NCI-H446 treated with DMSO at 0.1 percent for 48 hours (cell line): Measurements from ENCODE around the gene ADA.
A peak's percentile ranks its signal among the peaks of the same experiment; 100 is the strongest.
"Not testable (repeated sequence)": the region's sequence is repeated elsewhere in the genome, so short reads cannot be mapped to it uniquely, and the experiment has no call there.

Source experiments
- DNase-seq: peaks from one replicate; lab custom pipeline; 2025; lab: John Stamatoyannopoulos, UW

ADA gene

DNA sequence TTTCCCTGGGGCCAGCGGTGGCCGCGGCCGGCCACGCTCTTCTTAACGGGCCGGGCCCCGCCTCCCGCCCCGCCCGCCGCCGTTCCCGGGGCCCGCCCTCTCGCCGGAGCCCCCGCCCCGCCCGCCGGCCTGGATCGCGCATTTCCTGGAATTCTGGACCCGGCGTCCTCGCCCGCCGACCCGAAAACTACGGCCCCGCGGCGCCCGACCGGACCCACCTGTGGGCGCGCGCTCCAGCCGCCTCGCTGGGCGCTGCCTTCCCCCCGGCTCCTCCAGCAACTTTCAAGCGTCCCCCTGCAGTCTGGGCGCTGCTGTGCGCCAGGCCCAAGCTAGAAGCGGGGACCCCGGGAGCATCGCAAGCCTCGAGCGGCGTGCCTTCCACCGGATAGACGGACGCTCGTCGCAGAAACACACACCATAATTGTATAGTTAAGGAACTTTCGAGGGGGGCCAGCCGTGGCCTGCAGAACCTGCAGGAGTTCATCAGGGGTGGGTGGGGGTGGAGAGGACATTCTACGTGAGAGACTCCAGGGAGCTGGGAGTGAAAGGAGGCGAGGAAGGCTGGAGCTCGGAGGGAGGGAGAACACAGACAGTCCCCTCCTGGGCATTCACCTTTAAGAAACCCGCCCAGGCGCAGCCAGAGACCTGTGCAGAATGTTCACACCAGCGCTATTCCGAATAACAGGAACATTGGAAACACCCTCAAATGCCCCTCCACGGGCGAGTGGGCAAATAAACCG is at the start of gene ADA:
Gene ADA (minus strand): TSS at position 16 of the 740 bp plus-strand sequence. CDS start 92 bp downstream, outside the sequence.
- no peak for DNase-seq

DNA sequence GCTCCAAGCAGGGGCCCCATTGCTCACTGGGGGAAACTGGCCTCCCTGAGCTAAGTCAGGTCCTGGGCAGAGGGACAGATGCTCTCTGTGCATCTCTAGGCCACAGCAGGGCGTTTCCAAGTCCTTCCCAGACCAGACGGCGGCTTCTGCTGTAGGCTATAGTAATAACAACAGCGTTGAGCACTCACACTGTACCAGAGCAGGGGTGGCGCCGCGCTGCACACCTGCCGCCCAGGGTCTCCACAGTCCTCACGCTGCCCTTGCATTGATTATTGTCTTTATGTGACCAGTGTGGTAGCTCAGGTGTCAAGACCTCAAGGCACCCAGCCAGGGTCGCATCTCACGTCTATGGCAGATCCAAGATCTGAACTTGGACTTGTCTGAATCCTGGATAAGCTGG is 48.8 kb upstream of the ADA start:
- no peak for DNase-seq

DNA sequence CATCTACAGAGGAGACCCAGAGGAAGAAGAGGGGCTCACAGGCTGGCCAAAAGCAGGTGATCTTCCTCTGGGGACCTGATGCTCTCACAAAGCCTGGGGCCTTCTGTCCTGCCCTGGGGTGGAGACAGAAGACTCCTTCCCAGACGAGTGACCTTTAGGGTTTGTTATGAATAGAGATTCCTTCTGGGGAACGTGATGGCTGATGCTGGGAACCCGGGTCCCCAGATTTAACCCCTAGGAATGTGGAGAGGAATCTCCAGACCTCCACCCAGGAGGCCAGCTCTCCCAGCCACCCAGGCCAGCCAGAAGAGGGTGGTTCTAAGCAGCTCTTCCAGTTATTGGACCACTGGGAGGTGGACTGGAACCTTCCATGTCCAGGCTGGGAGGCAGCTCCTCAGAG is 46.9 kb upstream of the ADA start:
- DNase-seq, result no peak

DNA sequence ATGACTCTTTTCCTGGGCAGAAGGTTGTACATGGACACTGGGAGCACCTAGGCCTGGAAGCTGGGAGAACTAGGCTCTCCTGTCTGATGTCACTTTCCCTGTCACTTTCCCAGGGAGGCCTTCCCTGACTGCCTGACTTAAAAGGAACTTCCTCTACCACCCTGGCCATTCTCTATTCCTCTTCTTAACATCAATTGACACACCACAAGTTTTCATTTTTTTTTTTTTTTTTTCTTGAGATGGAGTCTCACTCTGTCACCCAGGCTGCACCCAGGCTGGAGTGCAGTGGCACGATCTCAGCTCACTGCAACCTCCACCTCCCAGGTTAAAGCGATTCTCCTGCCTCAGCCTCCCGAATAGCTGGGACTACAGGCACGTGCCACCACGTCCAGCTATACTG is 45.5 kb upstream of the ADA start:
- not testable (repeated sequence) for DNase-seq

DNA sequence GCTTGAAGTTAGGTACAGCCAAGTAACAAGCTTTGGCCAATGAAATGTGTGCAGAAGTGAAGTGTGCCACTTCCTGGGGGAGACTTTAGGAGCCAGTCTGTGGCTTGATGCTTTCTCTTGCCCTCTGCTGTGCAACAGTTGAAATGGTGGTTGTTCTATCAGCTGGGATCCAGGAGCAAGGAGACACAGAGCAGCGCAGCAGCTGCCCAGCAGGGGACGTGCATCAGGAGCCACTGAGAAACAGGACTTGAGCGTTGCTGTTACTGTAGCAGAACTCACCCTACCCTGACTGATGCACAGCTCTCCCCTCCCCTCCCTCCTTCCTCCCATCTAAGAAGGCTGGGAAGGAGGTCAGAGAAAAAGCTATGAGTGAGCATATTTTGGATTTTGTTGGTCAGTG is 44.8 kb upstream of the ADA start:
- no peak for DNase-seq

DNA sequence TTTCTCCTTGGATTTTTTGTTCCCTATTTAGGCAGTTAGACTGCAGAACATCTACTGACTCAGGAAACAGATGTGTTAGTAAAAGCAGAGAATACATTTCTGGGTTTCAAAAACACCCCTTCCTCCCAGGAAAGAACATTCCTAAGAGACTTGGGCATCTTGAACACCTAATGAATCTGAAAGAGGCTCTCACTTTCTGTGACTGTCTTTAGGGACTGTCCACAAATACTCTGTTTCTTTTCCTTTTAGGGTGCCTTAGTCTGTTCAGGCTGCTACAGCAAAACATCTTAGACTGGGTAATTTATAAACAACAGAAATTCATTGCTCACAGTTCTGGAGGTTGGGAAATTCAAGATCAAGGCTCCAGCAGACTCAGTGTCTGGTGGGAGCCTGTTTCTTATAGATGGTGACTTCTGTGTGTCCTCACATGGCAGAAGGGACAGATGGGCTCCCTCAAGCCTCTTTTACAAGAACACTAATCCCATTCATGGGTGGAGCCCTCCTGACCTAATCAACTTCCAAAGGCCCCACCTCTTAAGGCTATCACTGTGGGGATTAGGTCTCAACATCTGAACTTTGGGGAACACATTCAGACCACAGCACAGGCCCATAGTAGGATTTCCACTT is 44.3 kb upstream of the ADA start:
- DNase-seq, result no peak

DNA sequence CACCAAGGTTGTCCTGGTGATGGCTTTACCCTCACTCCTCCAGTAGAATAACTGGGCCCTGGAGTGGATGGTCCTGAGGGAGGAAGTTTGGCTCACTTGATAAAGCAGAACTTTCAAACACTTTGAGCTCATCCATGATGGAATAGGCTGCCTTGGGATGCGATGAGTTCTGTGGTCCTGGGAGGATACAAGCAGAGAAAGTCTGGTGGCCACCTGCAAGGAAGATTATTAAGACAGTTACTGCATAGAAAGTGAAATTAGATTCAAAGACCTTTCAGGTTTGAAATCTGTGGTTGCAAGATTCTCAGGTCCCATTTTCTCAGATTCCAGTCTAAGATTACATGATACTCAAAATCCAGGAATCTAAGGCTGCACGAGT is 43.8 kb upstream of the ADA start:
- no peak for DNase-seq

DNA sequence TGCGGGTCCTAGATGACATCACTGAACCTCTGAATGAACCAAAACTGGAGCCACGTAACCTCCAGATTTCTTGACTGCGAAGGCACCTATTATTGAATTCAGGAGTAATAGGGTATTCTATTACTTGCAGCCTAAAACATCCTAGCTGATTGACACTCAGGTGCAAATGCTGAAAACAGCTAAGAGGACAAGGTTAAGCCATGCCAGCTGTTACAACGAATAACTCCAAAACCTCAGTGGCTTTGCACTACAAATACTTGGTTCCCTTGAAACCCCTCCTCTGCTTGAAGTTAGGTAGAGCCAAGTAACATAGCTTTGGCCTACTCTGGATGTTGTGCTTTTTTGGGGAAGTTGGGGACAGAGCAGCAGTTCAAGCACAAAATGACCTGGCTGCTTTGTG is 42.7 kb upstream of the ADA start:
- DNase-seq, result no peak

DNA sequence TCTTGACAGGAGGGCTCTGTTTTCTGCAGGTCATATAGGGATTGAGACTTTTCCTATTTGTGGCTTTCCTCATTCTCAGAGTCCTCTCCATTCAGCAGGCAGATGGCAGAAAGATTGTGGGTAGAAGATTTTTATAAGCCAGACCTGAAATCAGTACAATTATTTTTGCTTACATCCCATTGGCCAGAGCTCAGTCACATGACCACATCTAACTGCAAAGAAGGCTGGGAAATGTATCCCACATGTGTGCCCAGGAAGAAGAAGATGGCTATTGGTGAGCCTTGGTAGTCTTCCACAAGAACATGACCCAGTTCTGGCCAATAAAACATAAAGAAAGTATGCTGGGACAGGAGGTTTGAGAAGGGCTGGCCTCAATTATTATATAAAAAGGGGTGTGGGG is 42.1 kb upstream of the ADA start:
- DNase-seq, result no peak

DNA sequence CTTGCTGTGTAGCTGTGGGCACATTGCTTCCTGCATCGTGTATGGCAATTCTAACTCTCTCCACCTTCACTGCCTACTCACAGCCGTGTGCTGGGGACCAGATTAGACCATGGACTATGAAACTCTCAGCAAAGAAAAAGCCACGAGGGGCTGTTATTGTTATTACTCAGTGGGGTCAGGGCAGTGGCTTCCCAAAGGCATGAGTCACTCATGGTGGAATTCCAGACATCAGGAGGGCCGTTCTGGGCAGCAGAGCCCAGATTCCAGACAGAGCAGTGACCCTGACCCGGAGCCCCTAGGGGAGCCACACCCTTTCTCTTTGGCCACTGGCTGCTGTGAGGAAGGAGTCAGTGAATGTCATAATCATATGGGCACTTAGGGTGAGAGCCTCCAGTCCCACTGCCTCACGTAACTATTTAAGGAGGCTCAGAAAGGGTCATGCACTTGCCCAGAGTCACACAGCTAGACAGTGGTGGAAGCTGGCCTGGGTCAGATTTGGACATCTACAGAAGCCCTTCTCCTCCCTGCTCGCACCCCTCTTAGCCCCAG is 41.5 kb upstream of the ADA start:
- DNase-seq, result no peak

DNA sequence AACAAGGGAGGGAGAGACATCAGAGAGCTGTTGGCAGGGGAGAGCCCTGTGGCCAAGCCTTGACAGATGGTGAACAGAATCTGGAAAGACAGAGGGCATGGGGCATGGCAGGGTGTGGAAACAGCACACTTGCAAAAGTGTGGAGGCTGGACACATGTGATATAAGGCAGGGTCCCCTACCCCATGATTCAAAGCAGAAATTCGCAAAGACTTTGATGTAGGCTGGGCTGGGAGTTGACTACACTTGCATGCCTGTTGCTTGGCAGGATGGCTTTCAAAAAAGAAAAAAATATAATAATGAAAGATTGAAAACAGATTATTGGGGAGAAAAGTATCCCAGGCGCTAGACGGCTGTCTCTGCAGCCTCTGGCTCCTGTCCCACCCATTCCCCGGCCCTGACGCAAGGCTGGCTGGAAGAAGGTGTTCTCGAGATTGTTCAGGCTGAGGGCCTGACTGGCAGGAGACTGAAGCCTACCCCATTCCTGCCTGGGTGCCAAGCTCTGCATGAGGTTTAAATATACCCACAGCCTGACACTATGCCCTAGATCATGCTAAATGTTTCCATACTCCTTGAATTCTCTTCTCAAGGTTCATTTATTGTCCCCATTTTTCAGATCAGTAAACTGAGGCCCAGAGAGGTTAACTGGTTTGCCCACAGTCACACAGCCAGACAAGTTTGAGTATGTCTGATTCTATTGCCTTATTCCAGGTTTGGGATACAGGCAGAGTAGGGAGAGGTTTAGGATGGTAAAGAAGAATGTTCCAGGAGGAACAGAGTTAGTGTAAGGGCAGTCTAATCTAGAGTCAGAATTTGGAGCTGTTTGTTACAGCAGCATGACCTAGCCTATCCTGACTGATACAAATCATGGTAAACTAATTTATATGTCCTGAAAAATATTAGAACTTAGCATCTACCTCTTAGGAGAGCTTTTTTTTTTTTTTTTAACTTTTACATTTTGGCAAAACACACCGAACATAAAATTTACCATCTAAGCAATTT is 40.2 kb upstream of the ADA start:
- peak; percentile 19 for DNase-seq

DNA sequence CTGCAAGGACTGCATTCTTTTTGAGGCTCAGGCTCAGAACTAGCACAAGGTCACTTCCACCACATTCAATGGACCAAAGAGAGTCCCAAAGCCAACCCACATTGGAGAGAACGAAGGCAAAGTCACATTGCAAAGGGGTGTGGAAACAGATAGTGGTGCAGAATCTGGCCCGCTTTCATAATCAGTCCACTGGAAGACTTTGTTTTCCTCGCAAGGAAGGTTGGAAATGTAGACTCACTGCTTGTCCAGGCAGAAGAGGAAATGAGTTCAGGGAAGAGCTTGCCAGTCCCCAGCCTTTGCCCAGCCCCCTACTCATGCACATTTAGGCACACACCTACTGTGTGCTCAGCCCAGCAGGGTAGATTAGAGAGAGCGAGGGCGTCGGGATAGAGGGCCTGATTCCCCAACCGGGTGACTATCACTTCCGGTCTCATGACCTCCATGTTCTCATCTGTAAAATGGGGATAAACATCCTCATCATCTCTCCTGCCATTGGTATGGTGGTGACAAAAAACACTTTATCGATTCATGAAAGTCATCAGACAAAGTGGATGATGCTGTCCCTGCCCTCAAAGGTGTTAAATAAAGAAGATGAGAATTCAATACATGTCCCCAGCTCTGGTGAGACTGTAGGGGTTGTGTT is 39.4 kb upstream of the ADA start:
- DNase-seq, result no peak

DNA sequence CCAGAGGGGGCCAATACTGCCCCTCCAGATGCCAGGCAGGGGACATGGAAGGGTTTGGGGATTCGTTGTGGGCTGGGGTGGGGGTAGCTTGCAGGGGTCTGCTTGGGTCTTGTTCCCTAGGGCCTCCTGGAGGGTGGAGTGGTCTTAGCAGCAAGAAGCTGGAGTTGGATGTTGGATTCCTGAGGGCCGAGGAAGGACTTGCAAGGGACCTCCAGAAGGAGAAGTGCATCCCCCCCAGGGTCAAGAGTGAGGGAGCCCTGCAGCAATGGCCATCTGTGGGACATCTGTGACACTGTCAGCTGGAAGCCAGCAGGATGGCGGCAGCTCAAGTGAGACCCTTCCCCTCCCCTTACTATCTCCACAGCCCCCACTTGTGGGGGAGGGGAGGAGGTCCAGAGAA is 38.3 kb upstream of the ADA start:
- DNase-seq, result no peak

DNA sequence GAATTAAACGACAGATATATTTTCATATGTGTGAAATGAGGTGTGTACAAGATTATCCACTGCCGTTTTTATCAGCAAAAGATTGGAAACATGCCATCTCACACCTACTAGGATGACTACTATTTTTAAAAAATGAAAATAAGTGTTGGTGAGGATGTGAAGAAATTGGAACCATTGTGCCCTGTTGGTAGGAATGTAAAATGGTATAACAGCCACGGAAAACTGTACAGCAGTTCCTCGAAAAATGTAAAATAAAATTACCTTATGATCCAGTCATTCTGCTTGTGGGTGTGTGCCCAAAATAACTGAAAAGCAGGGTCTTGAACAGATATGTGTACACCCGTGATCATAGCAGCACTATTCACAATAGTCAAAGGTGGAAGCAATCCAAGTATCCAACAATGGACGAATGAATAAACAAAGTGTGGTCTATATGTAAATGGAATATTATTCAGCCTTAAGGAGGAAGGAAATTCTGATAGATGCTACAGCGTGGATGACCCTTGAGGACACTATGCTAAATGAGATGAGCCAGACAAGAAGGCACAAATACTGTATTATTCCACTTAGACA is 36.6 kb upstream of the ADA start:
- no peak for DNase-seq

DNA sequence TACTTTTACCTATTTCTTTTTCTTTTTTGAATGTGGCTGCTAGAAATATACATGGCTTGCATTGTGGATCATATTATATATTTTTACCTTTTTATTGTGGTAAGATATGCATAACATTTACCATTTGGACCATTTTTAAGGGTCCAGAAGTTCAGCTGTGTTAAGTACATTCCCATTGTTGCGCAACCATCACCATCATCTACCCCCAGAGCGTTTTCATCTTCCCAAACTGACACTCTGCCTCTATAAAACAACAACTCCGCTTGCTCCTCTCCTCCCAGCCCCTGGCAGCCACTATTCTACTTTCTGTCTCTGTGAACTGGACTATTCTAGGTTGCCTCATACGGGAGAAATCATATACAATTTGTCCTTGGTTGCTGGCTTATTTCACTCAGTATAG is 35.4 kb upstream of the ADA start:
- DNase-seq, result no peak

DNA sequence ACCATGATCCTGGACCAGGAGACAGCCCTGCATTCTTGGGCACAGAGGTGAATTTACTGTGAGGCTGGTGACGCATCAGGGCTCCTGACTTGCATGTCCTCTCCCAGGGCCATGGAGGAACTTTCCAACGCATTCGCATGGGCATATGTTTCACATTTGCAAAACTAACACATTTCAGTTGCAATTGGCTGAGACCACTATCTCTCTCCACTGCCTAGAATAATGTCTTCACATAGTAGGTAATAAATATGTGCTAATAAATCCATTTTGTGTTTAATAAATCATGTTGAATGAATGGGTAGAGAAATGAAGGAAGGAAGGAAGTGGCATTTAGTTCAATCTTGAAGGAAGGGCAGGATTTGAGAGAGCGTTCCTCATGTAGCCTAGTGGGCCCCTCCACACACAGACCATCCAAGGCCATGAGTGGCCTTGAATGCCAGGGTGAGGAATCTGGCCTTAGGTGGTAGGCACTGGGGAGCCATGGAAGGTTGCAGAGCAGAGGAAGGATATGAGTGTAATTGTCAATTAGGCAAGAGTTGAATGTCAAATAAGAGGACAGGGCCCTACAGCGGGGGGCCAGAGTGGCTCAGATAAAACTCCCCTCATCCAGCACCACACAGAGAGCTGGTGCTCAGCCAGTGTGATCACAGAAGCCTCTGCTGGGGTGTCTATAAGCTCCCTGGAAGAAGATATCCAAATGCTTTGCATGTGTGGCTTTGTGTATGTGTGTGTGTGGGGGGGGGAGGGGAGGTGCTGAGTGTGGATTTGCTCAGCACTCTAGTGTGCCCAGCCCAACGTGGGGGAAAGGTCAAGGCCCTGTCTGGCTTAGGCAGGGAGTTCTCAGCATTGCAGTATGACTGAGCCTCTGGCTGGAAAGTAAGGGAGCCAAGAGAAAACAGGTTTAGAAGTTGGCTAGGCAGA is 32.8 kb upstream of the ADA start:
- no peak for DNase-seq

DNA sequence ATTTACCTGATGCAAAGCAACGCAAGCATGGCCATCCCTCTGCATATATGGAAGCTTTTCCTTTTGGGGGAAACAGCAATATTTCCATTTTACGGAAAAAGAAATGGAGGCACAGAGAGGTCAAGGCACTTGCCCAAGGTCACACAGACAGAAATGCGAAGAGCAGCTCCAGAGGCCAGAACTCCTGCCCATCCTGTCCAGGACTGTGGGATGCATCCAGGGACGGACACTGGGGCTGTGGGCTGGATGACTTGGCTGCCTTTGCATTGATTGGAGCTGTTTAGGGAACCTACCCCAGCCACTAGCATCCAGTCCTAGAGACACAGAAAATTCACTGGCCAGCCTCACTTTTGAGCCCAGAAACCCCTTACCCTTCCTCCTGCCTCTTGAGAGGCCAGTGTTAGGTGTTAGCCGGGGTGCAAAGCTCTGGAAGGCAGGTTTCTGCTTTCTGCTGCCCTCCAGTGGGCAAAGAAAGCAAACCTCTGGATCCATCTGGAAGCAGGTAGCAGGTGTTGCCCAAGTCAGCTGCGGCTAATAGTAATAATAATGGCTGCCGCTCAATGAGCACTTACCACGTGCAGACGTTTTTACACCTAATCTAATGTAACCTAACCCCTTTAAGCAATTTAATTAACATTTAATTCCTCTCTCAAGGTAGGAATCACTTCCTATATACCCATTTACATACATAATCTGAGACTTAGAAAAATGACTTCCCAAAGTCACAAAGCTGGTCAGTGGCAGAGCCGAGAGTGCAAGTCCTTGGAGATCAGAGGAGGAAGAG is 32.0 kb upstream of the ADA start:
- DNase-seq, result no peak

DNA sequence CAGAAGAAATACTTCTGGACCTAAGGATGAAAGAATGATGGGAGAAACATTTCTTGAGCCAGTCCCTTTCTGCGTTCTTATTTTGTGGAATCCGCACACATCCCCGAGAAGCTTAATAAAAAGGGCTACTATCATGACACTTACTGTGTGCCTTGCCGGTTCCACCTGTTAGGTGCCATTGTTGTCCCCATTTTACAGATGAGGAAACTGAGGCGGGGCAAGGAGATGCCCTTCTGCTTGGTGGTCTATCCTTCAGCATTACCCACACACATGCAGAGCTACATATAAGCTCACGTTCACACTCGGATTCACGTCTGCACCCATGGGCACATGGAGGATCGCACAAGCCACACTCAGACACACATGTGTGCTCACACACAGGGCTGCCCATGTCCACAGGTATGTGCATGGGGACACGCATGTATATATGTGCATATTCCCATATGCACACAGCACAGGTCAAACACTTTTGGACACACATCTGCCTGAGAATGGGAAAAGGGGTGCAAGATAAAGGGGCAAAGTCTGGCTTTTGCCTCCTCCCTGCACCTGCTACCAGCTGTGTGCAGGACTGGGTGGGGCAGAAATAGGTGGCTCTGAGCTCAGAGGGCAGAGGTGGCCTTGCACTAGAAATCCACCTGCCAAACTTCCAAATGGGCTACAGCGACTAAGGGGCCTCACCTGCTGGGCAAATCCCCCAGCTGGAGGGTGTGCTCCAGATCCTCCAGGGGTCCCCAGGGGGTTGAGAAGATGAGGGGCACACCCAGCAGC is 30.5 kb upstream of the ADA start:
- no peak for DNase-seq
